A549 (cell line): Measurements from ENCODE around the gene ZBTB37. TPM values are rescaled to one million over a fixed set of nuclear protein-coding genes. Genes with fewer than 3 reads are reported as not detected.
"Not testable (repeated sequence)": the region's sequence is repeated elsewhere in the genome, so short reads cannot be mapped to it uniquely, and the experiment has no call there.

Experiments used
- ATAC-seq, 2 experiments: fragments of 200-7000 bp in 1 of 2; fragments of >200 bp in 1 of 2; cut with Nextera tagmentation in 1 of 2; cut with Tn5 transposase in 1 of 2; 3 replicates each; pipeline versions ENCODE4 v1.8.0 to v1.9.1; 2018 to 2020; ENCODE audit warnings: mild to moderate bottlenecking in 1 of 2, moderate library complexity in 1 of 2
- CTCF ChIA-PET: fragments of 300-600 bp; sonication (Branson Sonifier 250); formaldehyde crosslinking; extraction: SDS; loops from one replicate; lab custom pipeline; 2021; ENCODE audit warnings: antibody characterized with exemption, inconsistent platforms; lab: Yijun Ruan, JAX
- POLR2A ChIA-PET: fragments of 350-600 bp; formaldehyde crosslinking; extraction: SDS; loops from one replicate; lab custom pipeline; 2021; ENCODE audit warnings: antibody characterized with exemption, inconsistent platforms; lab: Yijun Ruan, JAX
- DNase-seq, 2 experiments: peaks; one replicate each; pipeline versions ENCODE4 v3.0.0 to v3.0.0-alpha.2; 2011 to 2016; ENCODE audit warnings: low read depth in 1 of 2, low spot score in 1 of 2
- FAIRE-seq: peaks from 2 replicates; lab custom pipeline; 2011; peaks lifted over from hg19 to GRCh38; lab: Jason Lieb, UNC
- H3K27ac ChIP-seq, 2 experiments: fragments of >200 bp; sonication (Bioruptor Twin); formaldehyde crosslinking; 3 replicates each; pipeline ENCODE4 v1.5.1; 2016 to 2017
- H3K4me1 ChIP-seq: fragments of >200 bp; sonication (Bioruptor Twin); formaldehyde crosslinking; 3 replicates; pipeline ENCODE4 v1.6.1; 2016
- H3K4me2 ChIP-seq: fragments of >200 bp; sonication (Bioruptor Twin); formaldehyde crosslinking; 3 replicates; pipeline ENCODE4 v1.6.1; 2016
- H3K4me3 ChIP-seq: fragments of >200 bp; sonication (Bioruptor Twin); formaldehyde crosslinking; 3 replicates; pipeline ENCODE4 v1.5.1; 2016
- H3K9me3 ChIP-seq: fragments of >200 bp; sonication (Bioruptor Twin); formaldehyde crosslinking; 3 replicates; pipeline ENCODE4 v1.6.1; 2016
- CEBPB ChIP-seq, 2 experiments: fragments of >200 bp in 1 of 2; sonication (Bioruptor Twin) in 1 of 2; formaldehyde crosslinking in 1 of 2; IDR thresholded peaks; 2 replicates each; pipeline ENCODE4 v1.6.1; 2012 to 2016
- CHD4 ChIP-seq: fragments of 200-600 bp; sonication (generic); IDR thresholded peaks from 2 replicates; pipeline ENCODE4 v1.6.1; 2016; ENCODE audit warnings: antibody characterized with exemption, mild to moderate bottlenecking, borderline replicate concordance
- EP300 ChIP-seq, 2 experiments: fragments of >200 bp; sonication (Bioruptor Twin); formaldehyde crosslinking; IDR thresholded peaks; 2 replicates in 1 of 2; 3 replicates in 1 of 2; pipeline ENCODE4 v1.6.1; 2016 to 2017
- FOSB ChIP-seq: fragments of 250-450 bp; sonication (Bioruptor Pico); IDR thresholded peaks from 2 replicates; pipeline ENCODE4 v1.5.0; 2020; ENCODE audit warnings: mild to moderate bottlenecking, moderate library complexity
- HDAC2 ChIP-seq: fragments of 200-600 bp; sonication (generic); IDR thresholded peaks from 2 replicates; pipeline ENCODE4 v1.6.1; 2016
- HEYL ChIP-seq: fragments of 250-450 bp; sonication (Bioruptor Pico); IDR thresholded peaks from 2 replicates; pipeline ENCODE4 v1.8.0; 2021; ENCODE audit warnings: mild to moderate bottlenecking, moderate library complexity
- HOXA7 ChIP-seq: fragments of 250-450 bp; sonication (Bioruptor Pico); IDR thresholded peaks from 2 replicates; pipeline ENCODE4 v1.5.0; 2020; ENCODE audit warnings: mild to moderate bottlenecking, moderate library complexity
- HOXB5 ChIP-seq: fragments of 250-450 bp; sonication (Bioruptor Pico); IDR thresholded peaks from 2 replicates; pipeline ENCODE4 v1.5.0; 2020; ENCODE audit warnings: mild to moderate bottlenecking, moderate library complexity
- KDM5A ChIP-seq: fragments of 200-600 bp; sonication (generic); IDR thresholded peaks from 2 replicates; pipeline ENCODE4 v1.6.1; 2016; ENCODE audit warnings: antibody characterized with exemption, mild to moderate bottlenecking
- MYC ChIP-seq: IDR thresholded peaks from 2 replicates; pipeline ENCODE4 v1.6.1; 2012; ENCODE audit warnings: mild to moderate bottlenecking, inconsistent platforms, low read length, improper control_type of control experiment, borderline replicate concordance
- POLR2AphosphoS2 ChIP-seq: conservative IDR thresholded peaks from 2 replicates; pipeline ENCODE4 v1.6.1; 2012; ENCODE audit warnings: low read length, improper control_type of control experiment, inconsistent platforms
- RARB ChIP-seq: fragments of 250-450 bp; sonication (Bioruptor Pico); IDR thresholded peaks from 2 replicates; pipeline ENCODE4 v1.8.0; 2021; ENCODE audit warnings: mild to moderate bottlenecking, moderate library complexity
- RCOR1 ChIP-seq: fragments of 150-350 bp; IDR thresholded peaks from 2 replicates; pipeline ENCODE4 v1.6.1; 2014; ENCODE audit warnings: antibody characterized with exemption, low read length, low read depth
- SMC3 ChIP-seq: fragments of >200 bp; sonication (Bioruptor Twin); formaldehyde crosslinking; IDR thresholded peaks from 3 replicates; pipeline ENCODE4 v1.6.1; 2018; ENCODE audit warnings: inconsistent platforms
- SREBF2 ChIP-seq: fragments of 450-650 bp; IDR thresholded peaks from 2 replicates; pipeline ENCODE4 v1.6.1; 2014; ENCODE audit warnings: mild to moderate bottlenecking, moderate library complexity
- ZC3H11A ChIP-seq: fragments of 450-650 bp; IDR thresholded peaks from 2 replicates; pipeline ENCODE4 v1.6.1; 2014; ENCODE audit warnings: antibody characterized with exemption, mild to moderate bottlenecking
- ZSCAN20 ChIP-seq: fragments of 250-450 bp; sonication (Bioruptor Pico); IDR thresholded peaks from 2 replicates; pipeline ENCODE4 v1.8.0; 2022; ENCODE audit warnings: mild to moderate bottlenecking, moderate library complexity
- WGBS: methylation state at CpG from one replicate; pipeline ENCODE4 v1.1.6; 2017; ENCODE audit errors: missing lambda C conversion rate; 5-methylcytosine and 5-hydroxymethylcytosine counted together
- polyA plus RNA-seq, 4 experiments: library from polyadenylated mRNA; depleted of rRNA in 3 of 4; stranded (reverse); fragments of >200 nt; fragmentation: RNase III in 1 of 4; extraction: RNeasy Plus Mini Kit Qiagen cat#74134 plus additional on column Dnase treatment in 1 of 4; gene quantifications; 2 replicates in 3 of 4; 3 replicates in 1 of 4; pipeline ENCODE4 v1.2.3, GENCODE V29; 2011 to 2017
- TF ChIP-seq, protein P1 (sequence below): fragments of >200 bp; sonication (Bioruptor Twin); formaldehyde crosslinking; IDR thresholded peaks from 3 replicates; pipeline ENCODE4 v1.6.1; 2016
- TF ChIP-seq, protein P2 (sequence below): IDR thresholded peaks from 2 replicates; pipeline ENCODE4 v1.6.1; 2012
- TF ChIP-seq, protein P3 (sequence below): IDR thresholded peaks from 2 replicates; pipeline ENCODE4 v1.6.1; 2012; ENCODE audit warnings: low read depth, borderline replicate concordance
- TF ChIP-seq, protein P4 (sequence below): fragments of 250-450 bp; sonication (Bioruptor Pico); IDR thresholded peaks from 2 replicates; pipeline ENCODE4 v1.5.0; 2021; ENCODE audit warnings: mild to moderate bottlenecking, moderate library complexity, borderline replicate concordance
- TF ChIP-seq, protein P5 (sequence below): fragments of 200-600 bp; sonication (generic); IDR thresholded peaks from 2 replicates; pipeline ENCODE4 v1.6.1; 2016; ENCODE audit warnings: antibody characterized with exemption, mild to moderate bottlenecking, moderate library complexity
- TF ChIP-seq, protein P6 (sequence below): fragments of >200 bp; sonication (Bioruptor Twin); formaldehyde crosslinking; IDR thresholded peaks from 3 replicates; pipeline ENCODE4 v1.5.1; 2016
- TF ChIP-seq, protein P7 (sequence below): fragments of 150-350 bp; IDR thresholded peaks from 2 replicates; pipeline ENCODE4 v1.6.1; 2014; ENCODE audit warnings: low read depth, mild to moderate bottlenecking, low read length

Gene ZBTB37
- polyA plus RNA-seq, 2 of the 4 experiments (the other 2 are of a cell fraction): 1.0 to 3.0 TPM

DNA sequence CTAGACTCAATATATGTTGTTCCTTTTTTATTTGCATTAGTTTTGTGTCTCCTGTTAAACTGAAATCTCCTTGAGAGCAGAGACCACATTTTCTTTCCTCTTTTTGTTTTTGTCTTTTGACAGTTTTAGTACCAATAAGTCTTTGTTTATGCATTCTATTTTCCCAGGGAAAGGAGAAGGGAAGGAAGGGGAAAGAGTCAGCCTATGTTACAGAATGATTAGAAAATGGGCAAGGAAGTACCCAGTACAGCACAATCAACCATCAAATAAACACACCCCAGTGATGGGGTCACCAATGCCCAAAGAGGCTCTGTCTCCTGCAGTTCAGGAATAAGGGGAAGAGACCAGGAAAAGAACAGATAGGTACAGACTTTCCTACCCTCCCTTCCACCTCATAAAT lies 10.1 kb downstream of the ZBTB37 start:
- no peak overlapping the region for H3K27ac ChIP-seq
- ATAC-seq (no peak), FAIRE-seq (no peak), DNase-seq (no peak)
- no peak overlapping the region for H3K4me3 ChIP-seq
- H3K4me1 ChIP-seq: peaks cover 2% of the 10 kb centered on the region; the same call in 1 of the 3 replicates
- POLR2A ChIA-PET: no interaction called here
- no peaks in the 10 kb centered on the region for H3K9me3 ChIP-seq
- TF ChIP-seq, protein P1, sequence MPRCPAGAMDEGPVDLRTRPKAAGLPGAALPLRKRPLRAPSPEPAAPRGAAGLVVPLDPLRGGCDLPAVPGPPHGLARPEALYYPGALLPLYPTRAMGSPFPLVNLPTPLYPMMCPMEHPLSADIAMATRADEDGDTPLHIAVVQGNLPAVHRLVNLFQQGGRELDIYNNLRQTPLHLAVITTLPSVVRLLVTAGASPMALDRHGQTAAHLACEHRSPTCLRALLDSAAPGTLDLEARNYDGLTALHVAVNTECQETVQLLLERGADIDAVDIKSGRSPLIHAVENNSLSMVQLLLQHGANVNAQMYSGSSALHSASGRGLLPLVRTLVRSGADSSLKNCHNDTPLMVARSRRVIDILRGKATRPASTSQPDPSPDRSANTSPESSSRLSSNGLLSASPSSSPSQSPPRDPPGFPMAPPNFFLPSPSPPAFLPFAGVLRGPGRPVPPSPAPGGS: no peak
- TF ChIP-seq HOXB5 (CRISPR knock-in tag) (no peak), RARB (CRISPR knock-in tag) (no peak), RCOR1 (no peak), ZC3H11A (no peak), KDM5A (no peak), MYC (no peak), CEBPB (IDR thresholded peaks at IDR 0.05) (no peak), SREBF2 (no peak), CHD4 (no peak), SMC3 (no peak), ZSCAN20 (no peak), HDAC2 (no peak), HOXA7 (CRISPR knock-in tag) (no peak), POLR2AphosphoS2 (no peak), FOSB (CRISPR knock-in tag) (no peak)
- TF ChIP-seq, protein P2, sequence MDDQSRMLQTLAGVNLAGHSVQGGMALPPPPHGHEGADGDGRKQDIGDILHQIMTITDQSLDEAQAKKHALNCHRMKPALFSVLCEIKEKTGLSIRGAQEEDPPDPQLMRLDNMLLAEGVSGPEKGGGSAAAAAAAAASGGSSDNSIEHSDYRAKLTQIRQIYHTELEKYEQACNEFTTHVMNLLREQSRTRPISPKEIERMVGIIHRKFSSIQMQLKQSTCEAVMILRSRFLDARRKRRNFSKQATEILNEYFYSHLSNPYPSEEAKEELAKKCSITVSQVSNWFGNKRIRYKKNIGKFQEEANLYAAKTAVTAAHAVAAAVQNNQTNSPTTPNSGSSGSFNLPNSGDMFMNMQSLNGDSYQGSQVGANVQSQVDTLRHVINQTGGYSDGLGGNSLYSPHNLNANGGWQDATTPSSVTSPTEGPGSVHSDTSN: no peak
- TF ChIP-seq, protein P3, sequence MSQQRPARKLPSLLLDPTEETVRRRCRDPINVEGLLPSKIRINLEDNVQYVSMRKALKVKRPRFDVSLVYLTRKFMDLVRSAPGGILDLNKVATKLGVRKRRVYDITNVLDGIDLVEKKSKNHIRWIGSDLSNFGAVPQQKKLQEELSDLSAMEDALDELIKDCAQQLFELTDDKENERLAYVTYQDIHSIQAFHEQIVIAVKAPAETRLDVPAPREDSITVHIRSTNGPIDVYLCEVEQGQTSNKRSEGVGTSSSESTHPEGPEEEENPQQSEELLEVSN: no peak
- TF ChIP-seq, protein P4, sequence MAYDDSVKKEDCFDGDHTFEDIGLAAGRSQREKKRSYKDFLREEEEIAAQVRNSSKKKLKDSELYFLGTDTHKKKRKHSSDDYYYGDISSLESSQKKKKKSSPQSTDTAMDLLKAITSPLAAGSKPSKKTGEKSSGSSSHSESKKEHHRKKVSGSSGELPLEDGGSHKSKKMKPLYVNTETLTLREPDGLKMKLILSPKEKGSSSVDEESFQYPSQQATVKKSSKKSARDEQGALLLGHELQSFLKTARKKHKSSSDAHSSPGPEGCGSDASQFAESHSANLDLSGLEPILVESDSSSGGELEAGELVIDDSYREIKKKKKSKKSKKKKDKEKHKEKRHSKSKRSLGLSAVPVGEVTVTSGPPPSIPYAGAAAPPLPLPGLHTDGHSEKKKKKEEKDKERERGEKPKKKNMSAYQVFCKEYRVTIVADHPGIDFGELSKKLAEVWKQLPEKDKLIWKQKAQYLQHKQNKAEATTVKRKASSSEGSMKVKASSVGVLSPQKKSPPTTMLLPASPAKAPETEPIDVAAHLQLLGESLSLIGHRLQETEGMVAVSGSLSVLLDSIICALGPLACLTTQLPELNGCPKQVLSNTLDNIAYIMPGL (CRISPR knock-in tag): no peak
- CTCF ChIA-PET: interaction anchor here (1.2 kb wide), 1 partner anchor 9 kb away, joined by 3 read pairs; no protein-coding TSS in a partner anchor
- H3K4me2 ChIP-seq: no peak overlapping the region

DNA sequence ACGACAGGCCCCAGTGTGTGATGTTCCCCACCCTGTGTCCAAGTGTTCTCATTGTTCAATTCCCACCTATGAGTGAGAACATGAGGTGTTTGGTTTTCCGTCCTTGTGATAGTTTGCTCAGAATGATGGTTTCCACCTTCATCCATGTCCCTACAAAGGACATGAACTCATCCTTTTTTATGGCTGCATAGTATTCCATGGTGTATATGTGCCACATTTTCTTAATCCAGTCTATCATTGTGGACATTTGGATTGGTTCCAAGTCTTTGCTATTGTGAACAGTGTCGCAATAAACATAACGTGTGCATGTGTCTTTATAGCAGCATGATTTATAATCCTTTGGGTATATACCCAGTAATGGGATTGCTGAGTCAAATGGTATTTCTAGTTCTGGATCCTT lies 12.9 kb downstream of the ZBTB37 start:
- CTCF ChIA-PET, H3K4me1 ChIP-seq, H3K27ac ChIP-seq, H3K4me3 ChIP-seq, DNase-seq, H3K9me3 ChIP-seq, FAIRE-seq, H3K4me2 ChIP-seq, ATAC-seq, POLR2A ChIA-PET: not testable (repeated sequence)
- 96% methylated on average over 3 of the region's 4 CpGs for WGBS

DNA sequence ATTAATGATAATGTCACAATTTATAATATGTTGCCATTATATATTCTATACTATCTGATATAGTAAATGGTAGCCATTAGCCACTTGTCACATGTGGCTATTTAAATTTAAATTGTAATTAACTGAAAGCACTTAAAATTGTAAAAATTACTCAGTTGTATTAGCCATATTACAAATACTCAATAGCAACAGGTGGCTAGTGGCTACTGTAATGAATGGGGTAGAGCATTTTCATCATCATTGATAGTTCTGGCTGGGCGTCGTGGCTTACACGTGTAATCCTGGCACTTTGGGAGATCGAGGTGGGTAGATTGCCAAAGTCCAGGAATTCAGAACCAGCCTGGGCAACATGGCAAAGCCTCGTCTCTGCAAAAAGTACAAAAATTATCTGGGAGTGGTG lies 16.5 kb downstream of the ZBTB37 start:
- DNase-seq (no peak), ATAC-seq (no peak), FAIRE-seq (no peak)
- H3K9me3 ChIP-seq: no peaks in the 10 kb centered on the region
- TF ChIP-seq, protein P5, sequence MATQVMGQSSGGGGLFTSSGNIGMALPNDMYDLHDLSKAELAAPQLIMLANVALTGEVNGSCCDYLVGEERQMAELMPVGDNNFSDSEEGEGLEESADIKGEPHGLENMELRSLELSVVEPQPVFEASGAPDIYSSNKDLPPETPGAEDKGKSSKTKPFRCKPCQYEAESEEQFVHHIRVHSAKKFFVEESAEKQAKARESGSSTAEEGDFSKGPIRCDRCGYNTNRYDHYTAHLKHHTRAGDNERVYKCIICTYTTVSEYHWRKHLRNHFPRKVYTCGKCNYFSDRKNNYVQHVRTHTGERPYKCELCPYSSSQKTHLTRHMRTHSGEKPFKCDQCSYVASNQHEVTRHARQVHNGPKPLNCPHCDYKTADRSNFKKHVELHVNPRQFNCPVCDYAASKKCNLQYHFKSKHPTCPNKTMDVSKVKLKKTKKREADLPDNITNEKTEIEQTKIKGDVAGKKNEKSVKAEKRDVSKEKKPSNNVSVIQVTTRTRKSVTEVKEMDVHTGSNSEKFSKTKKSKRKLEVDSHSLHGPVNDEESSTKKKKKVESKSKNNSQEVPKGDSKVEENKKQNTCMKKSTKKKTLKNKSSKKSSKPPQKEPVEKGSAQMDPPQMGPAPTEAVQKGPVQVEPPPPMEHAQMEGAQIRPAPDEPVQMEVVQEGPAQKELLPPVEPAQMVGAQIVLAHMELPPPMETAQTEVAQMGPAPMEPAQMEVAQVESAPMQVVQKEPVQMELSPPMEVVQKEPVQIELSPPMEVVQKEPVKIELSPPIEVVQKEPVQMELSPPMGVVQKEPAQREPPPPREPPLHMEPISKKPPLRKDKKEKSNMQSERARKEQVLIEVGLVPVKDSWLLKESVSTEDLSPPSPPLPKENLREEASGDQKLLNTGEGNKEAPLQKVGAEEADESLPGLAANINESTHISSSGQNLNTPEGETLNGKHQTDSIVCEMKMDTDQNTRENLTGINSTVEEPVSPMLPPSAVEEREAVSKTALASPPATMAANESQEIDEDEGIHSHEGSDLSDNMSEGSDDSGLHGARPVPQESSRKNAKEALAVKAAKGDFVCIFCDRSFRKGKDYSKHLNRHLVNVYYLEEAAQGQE: no peak
- TF ChIP-seq, protein P6, sequence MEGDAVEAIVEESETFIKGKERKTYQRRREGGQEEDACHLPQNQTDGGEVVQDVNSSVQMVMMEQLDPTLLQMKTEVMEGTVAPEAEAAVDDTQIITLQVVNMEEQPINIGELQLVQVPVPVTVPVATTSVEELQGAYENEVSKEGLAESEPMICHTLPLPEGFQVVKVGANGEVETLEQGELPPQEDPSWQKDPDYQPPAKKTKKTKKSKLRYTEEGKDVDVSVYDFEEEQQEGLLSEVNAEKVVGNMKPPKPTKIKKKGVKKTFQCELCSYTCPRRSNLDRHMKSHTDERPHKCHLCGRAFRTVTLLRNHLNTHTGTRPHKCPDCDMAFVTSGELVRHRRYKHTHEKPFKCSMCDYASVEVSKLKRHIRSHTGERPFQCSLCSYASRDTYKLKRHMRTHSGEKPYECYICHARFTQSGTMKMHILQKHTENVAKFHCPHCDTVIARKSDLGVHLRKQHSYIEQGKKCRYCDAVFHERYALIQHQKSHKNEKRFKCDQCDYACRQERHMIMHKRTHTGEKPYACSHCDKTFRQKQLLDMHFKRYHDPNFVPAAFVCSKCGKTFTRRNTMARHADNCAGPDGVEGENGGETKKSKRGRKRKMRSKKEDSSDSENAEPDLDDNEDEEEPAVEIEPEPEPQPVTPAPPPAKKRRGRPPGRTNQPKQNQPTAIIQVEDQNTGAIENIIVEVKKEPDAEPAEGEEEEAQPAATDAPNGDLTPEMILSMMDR: no peak
- TF ChIP-seq EP300 (IDR thresholded peaks at IDR 0.05) (no peak), HEYL (CRISPR knock-in tag) (no peak)
- TF ChIP-seq, protein P7, sequence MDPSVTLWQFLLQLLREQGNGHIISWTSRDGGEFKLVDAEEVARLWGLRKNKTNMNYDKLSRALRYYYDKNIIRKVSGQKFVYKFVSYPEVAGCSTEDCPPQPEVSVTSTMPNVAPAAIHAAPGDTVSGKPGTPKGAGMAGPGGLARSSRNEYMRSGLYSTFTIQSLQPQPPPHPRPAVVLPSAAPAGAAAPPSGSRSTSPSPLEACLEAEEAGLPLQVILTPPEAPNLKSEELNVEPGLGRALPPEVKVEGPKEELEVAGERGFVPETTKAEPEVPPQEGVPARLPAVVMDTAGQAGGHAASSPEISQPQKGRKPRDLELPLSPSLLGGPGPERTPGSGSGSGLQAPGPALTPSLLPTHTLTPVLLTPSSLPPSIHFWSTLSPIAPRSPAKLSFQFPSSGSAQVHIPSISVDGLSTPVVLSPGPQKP: no peak
- H3K27ac ChIP-seq: no peak overlapping the region
- no peak overlapping the region for H3K4me3 ChIP-seq
- WGBS: 74% methylated on average over 5 of the region's 5 CpGs
- CTCF ChIA-PET: interaction anchor here (0.7 kb wide), 1 partner anchor 1525 kb away, joined by 3 read pairs; no protein-coding TSS in a partner anchor
- no peaks in the 10 kb centered on the region for H3K4me1 ChIP-seq
- no peak overlapping the region for H3K4me2 ChIP-seq
- POLR2A ChIA-PET: no interaction called here
